GM12878 (cell line): ENCODE measurements around the gene PATE4. TPM values are rescaled to one million over a fixed set of nuclear protein-coding genes. Genes with fewer than 3 reads are reported as not detected.

Experiments
- ATAC-seq: fragments of 200-7000 bp; cut with Tn5 transposase; 3 replicates; pipeline ENCODE4 v1.9.1; 2020; ENCODE audit warnings: mild to moderate bottlenecking, moderate library complexity
- BruUV-seq: library from RNA; stranded (reverse); fragments of 400-500 nt; replicated peaks from 2 replicates; lab custom pipeline; 2021; lab: Mats Ljungman, UMichigan
- CTCF ChIA-PET: fragments of 300-600 bp; sonication (Branson Sonifier 250); formaldehyde crosslinking; extraction: SDS; loops from one replicate; lab custom pipeline; 2021; ENCODE audit warnings: inconsistent platforms; lab: Yijun Ruan, JAX
- POLR2A ChIA-PET: fragments of 350-600 bp; formaldehyde crosslinking; extraction: SDS; loops from one replicate; lab custom pipeline; 2021; ENCODE audit warnings: inconsistent platforms; lab: Charles Lee
- RAD21 ChIA-PET: fragments of 300-600 bp; sonication (Branson Sonifier 250); formaldehyde crosslinking; loops from one replicate; lab custom pipeline; 2023; ENCODE audit warnings: antibody characterized with exemption; ENCODE audit not compliant: unreplicated experiment; lab: Charles Lee
- SMC1A ChIA-PET: fragments of 300-600 bp; sonication (Branson Sonifier 250); formaldehyde crosslinking; loops from one replicate; lab custom pipeline; 2023; ENCODE audit not compliant: unreplicated experiment, uncharacterized antibody; lab: Charles Lee
- DNase-seq: peaks from one replicate; pipeline ENCODE4 v3.0.0-alpha.2; 2011; ENCODE audit warnings: low read depth, low spot score
- FAIRE-seq: peaks from 3 replicates; lab custom pipeline; 2011; peaks lifted over from hg19 to GRCh38; lab: Jason Lieb, UNC
- H2AFZ ChIP-seq: 2 replicates; pipeline ENCODE4 v1.6.0; 2011; ENCODE audit warnings: low read depth, low read length, control low read depth; ENCODE audit not compliant: control insufficient read depth
- H3K27ac ChIP-seq: 2 replicates; pipeline ENCODE4 v1.5.1; 2011; ENCODE audit warnings: control low read depth; ENCODE audit not compliant: control insufficient read depth, insufficient read depth
- H3K27me3 ChIP-seq, 2 experiments: replicated peaks in 1 of 2; 2 replicates each; pipeline versions ENCODE4 v1.6.0 to v1.6.1; 2011; ENCODE audit warnings: low read length in 1 of 2; ENCODE audit not compliant: control insufficient read depth in 2 of 2, insufficient read depth in 2 of 2
- H3K36me3 ChIP-seq, 2 experiments: 2 replicates each; pipeline ENCODE4 v1.5.1; 2011; ENCODE audit warnings: low read length in 1 of 2; ENCODE audit not compliant: control insufficient read depth in 2 of 2, insufficient read depth in 2 of 2
- H3K4me1 ChIP-seq: 2 replicates; pipeline ENCODE4 v1.6.1; 2011; ENCODE audit warnings: mild to moderate bottlenecking, low read length, moderate library complexity, mixed read lengths; ENCODE audit not compliant: control insufficient read depth, insufficient read depth
- H3K4me2 ChIP-seq: 2 replicates; pipeline ENCODE4 v1.6.0; 2011; ENCODE audit warnings: control low read depth; ENCODE audit not compliant: control insufficient read depth, insufficient read depth
- H3K4me3 ChIP-seq: fragments of 200-600 bp; sonication (generic); 2 replicates; pipeline ENCODE4 v1.5.1; 2016
- H3K79me2 ChIP-seq: 2 replicates; pipeline ENCODE4 v1.6.0; 2011; ENCODE audit warnings: low read length; ENCODE audit not compliant: control insufficient read depth, insufficient read depth
- H3K9ac ChIP-seq: 2 replicates; pipeline ENCODE4 v1.8.0; 2011; ENCODE audit warnings: low read length, control low read depth, mixed read lengths; ENCODE audit not compliant: control insufficient read depth, insufficient read depth
- H3K9me3 ChIP-seq: replicated peaks from 3 replicates; pipeline ENCODE4 v1.5.1; 2011; ENCODE audit warnings: mild to moderate bottlenecking, low read length; ENCODE audit not compliant: control insufficient read depth, insufficient read depth
- H4K20me1 ChIP-seq: 2 replicates; pipeline ENCODE4 v1.6.0; 2011; ENCODE audit not compliant: control insufficient read depth, insufficient read depth
- CREM ChIP-seq: IDR thresholded peaks from 2 replicates; pipeline ENCODE4 v1.6.1; 2014; ENCODE audit warnings: antibody characterized with exemption, low read depth
- IKZF1 ChIP-seq: fragments of 450-650 bp; conservative IDR thresholded peaks from 2 replicates; pipeline ENCODE4 v1.6.1; 2017; ENCODE audit warnings: antibody characterized with exemption, mild to moderate bottlenecking
- IRF5 ChIP-seq: fragments of 450-650 bp; IDR thresholded peaks from 2 replicates; pipeline ENCODE4 v1.6.1; 2017; ENCODE audit warnings: borderline replicate concordance
- KLF5 ChIP-seq: fragments of 450-650 bp; IDR thresholded peaks from 2 replicates; pipeline ENCODE4 v1.6.1; 2014; ENCODE audit warnings: mild to moderate bottlenecking; ENCODE audit not compliant: partially characterized antibody
- NFXL1 ChIP-seq: fragments of 450-650 bp; IDR thresholded peaks from 2 replicates; pipeline ENCODE4 v1.6.1; 2017; ENCODE audit warnings: antibody characterized with exemption, mild to moderate bottlenecking, borderline replicate concordance
- PML ChIP-seq: IDR thresholded peaks from 2 replicates; pipeline ENCODE4 v1.6.1; 2012; ENCODE audit warnings: low read length, inconsistent platforms
- POLR2A ChIP-seq: IDR thresholded peaks from 2 replicates; pipeline ENCODE4 v1.6.1; 2011; ENCODE audit warnings: low read depth, mild to moderate bottlenecking, low read length
- RELA ChIP-seq: fragments of 450-650 bp; IDR thresholded peaks from 2 replicates; pipeline ENCODE4 v1.8.0; 2014; ENCODE audit warnings: borderline replicate concordance; ENCODE audit not compliant: partially characterized antibody
- SPI1 ChIP-seq: IDR thresholded peaks from 2 replicates; pipeline ENCODE4 v1.6.1; 2011; ENCODE audit warnings: low read depth, mild to moderate bottlenecking, low read length, moderate library complexity, borderline replicate concordance; ENCODE audit not compliant: insufficient read depth
- WGBS: methylation state at CpG from one replicate; pipeline ENCODE4 v1.1.6; 2016; ENCODE audit warnings: low lambda C conversion rate; ENCODE audit not compliant: insufficient replicate concordance, insufficient coverage; ENCODE audit errors: missing lambda C conversion rate; 5-methylcytosine and 5-hydroxymethylcytosine counted together
- in situ Hi-C: fragments of 300-500 bp; cut with MboI; formaldehyde crosslinking; loops from 9 replicates; pipeline ENCODE4 v1.14.3; 2018; ENCODE audit warnings: mixed read lengths
- intact Hi-C: fragments of 100-400 bp; cut with micrococcal nuclease; formaldehyde crosslinking; loops from one replicate; pipeline ENCODE4 v1.14.2; 2022; ENCODE audit not compliant: unreplicated experiment
- polyA plus RNA-seq, 11 experiments: library from polyadenylated mRNA; depleted of rRNA in 4 of 11; unstranded in 6 of 11; stranded (reverse) in 5 of 11; fragments of >200 nt; fragmentation: Nextera tagmentation in 4 of 11; fragmentation: Illumina TruSeq in 1 of 11; extraction: Ambion mirVana in 4 of 11; extraction: Trizol in 1 of 11; gene quantifications; 1 replicate in 1 of 11; 2 replicates in 10 of 11; pipeline versions ENCODE4 v1.2.1 to v1.2.3, GENCODE V29; 2011 to 2016; ENCODE audit warnings: inconsistent platforms in 2 of 11, missing spikeins in 2 of 11, low read depth in 1 of 11
- total RNA-seq, 4 experiments: library from RNA; depleted of rRNA in 3 of 4; stranded (reverse); fragments of >200 nt in 3 of 4; fragmentation: Illumina TruSeq in 1 of 4; extraction: Trizol in 1 of 4; gene quantifications; 2 replicates each; pipeline versions ENCODE4 v1.2.1 to v1.2.3, GENCODE V29; 2013 to 2021
- TF ChIP-seq, protein P1 (sequence below): fragments of 450-650 bp; formaldehyde crosslinking; IDR thresholded peaks from 2 replicates; pipeline ENCODE4 v1.4.0; 2022; ENCODE audit warnings: mild to moderate bottlenecking, moderate library complexity
- TF ChIP-seq, protein P2 (sequence below): IDR thresholded peaks from 2 replicates; pipeline ENCODE4 v1.6.1; 2012; ENCODE audit warnings: improper control_type of control experiment, low read depth, low read length; ENCODE audit not compliant: insufficient replicate concordance

Gene PATE4
- total and polyA plus RNA-seq, 10 of the 15 experiments (the other 5 are each of a cell fraction or from before 2014, with no cell fraction given): 0.17 TPM; not detected in 9

DNA sequence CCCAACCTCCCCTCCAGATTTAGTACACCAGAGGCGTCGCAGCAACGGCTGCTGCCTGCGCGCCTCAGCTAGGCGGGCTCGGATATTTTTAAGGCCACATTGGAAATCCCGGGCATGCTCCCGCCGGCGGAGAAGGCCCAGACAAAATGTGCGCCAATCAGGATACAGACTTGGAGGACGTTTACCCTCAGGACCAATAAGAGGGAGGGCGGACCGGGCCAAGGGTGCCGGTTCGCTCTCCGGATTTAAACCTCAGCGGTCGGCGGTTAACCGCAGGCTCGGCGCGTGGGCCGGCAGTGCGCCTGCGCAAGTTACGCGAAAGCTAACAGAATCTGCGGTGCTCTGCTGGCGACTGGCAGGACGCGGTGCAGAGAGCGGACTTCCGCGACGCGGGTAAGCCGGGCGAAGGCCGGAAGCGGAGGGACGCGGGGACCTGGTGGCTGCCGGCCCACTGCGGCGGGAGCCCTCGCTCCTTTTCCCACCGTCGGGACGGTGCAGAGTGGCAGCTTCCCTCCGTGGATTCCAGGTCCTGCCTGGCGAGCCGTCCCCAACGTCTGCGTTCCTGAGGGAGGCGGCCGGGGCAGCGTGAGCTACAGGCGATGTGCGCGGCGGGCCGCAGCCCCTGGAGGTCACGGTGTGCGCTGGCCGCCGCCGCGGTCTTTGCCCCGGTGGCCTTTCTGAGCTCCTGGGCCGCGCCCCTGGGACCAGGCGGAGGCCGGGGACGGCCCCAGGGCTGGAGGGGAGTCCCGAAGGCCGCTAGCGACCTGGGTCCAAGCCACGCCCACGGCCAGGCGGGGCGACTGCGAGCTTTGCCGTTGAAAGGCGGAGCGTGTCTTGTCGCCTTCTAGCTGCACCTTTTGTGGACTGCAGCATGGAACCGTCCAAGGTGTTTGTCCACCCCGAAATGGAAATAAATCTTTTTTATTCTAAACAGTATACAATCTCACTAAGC, 54.5 kb downstream of the PATE4 start, which contains the start of gene HYLS1:
Gene HYLS1 (plus strand): TSS at position 296 of the 952 bp plus-strand sequence. CDS start 11,701 bp downstream, outside the sequence.
- ATAC-seq: peak; percentile 92
- peak; percentile 86 for DNase-seq
- H3K27me3 ChIP-seq: no peaks in the 10 kb centered on the region
- RAD21 ChIA-PET: interaction anchor here (0.9 to 1.8 kb wide), 9 partner anchors 9 to 777 kb away, joined by 3 to 8 read pairs (median 4); partner anchors contain the start of genes CHEK1, EI24 and PUS3
- FAIRE-seq: peak; percentile 92
- no peaks in the 10 kb centered on the region for H3K4me1 ChIP-seq
- peak within 1 kb of the TSS; percentile 90 for H3K27ac ChIP-seq
- H3K9ac ChIP-seq: peak within 1 kb of the TSS; percentile 85
- H3K36me3 ChIP-seq: no peaks in the 10 kb centered on the region
- WGBS: under 1% methylated on average over 88 of the region's 91 CpGs
- peak within 1 kb of the TSS; percentile 81 for H3K4me3 ChIP-seq
- POLR2A ChIA-PET: interaction anchor here (0.5 to 3.0 kb wide), 11 partner anchors 9 to 445 kb away, joined by 3 to 20 read pairs (median 3); partner anchors contain the start of genes CHEK1, PUS3 and STT3A
- peak within 1 kb of the TSS; percentile 72 for H3K4me2 ChIP-seq
- SMC1A ChIA-PET: interaction anchor here (0.7 to 2.0 kb wide), 11 partner anchors 9 to 374 kb away, joined by 3 to 9 read pairs (median 3); partner anchors contain the start of genes CHEK1, FAM118B, PUS3 and RPUSD4
- H3K79me2 ChIP-seq: peaks cover 29% of the 10 kb centered on the region
- no peaks in the 10 kb centered on the region for H3K9me3 ChIP-seq
- CTCF ChIA-PET: interaction anchor here (0.5 to 2.0 kb wide), 18 partner anchors 9 to 435 kb away, joined by 3 to 10 read pairs (median 4); partner anchors contain the start of genes CHEK1, PATE1 and PUS3
- peak within 1 kb of the TSS; percentile 94 for H2AFZ ChIP-seq
- in situ Hi-C loops (loop anchor here (25.0 kb wide), 1 partner anchor 925 kb away; the partner anchor contains the start of gene CCDC15), intact Hi-C loops (loop anchor here (5.0 kb wide), 1 partner anchor 295 kb away; the partner anchor contains the start of gene STT3A)
- no TSS peak for BruUV-seq
- H4K20me1 ChIP-seq: no peaks in the 10 kb centered on the region
- TF ChIP-seq IKZF1: peak; percentile 94
- peak; percentile 20 for TF ChIP-seq RELA
- TF ChIP-seq SPI1: no peak
- TF ChIP-seq, protein P1, sequence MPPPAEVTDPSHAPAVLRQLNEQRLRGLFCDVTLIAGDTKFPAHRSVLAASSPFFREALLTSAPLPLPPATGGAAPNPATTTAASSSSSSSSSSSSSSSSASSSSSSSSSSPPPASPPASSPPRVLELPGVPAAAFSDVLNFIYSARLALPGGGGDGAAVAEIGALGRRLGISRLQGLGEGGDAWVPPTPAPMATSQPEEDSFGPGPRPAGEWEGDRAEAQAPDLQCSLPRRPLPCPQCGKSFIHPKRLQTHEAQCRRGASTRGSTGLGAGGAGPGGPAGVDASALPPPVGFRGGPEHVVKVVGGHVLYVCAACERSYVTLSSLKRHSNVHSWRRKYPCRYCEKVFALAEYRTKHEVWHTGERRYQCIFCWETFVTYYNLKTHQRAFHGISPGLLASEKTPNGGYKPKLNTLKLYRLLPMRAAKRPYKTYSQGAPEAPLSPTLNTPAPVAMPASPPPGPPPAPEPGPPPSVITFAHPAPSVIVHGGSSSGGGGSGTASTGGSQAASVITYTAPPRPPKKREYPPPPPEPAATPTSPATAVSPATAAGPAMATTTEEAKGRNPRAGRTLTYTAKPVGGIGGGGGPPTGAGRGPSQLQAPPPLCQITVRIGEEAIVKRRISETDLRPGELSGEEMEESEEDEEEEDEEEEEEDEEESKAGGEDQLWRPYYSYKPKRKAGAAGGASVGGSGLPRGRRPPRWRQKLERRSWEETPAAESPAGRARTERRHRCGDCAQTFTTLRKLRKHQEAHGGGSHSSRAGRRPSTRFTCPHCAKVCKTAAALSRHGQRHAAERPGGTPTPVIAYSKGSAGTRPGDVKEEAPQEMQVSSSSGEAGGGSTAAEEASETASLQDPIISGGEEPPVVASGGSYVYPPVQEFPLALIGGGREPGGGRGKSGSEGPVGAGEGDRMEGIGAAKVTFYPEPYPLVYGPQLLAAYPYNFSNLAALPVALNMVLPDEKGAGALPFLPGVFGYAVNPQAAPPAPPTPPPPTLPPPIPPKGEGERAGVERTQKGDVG (CRISPR knock-in tag): peak; percentile 67; the same call in 1 of the 2 replicates
- TF ChIP-seq IRF5: peak; percentile 55; the same call in 1 of the 2 replicates
- TF ChIP-seq NFXL1: no peak
- peak; percentile 84 for TF ChIP-seq POLR2A
- peak; percentile 39; the same call in 1 of the 2 replicates for TF ChIP-seq CREM
- TF ChIP-seq PML: peak; percentile 56; the same call in 1 of the 2 replicates
- TF ChIP-seq KLF5: peak; percentile 64
- TF ChIP-seq, protein P2, sequence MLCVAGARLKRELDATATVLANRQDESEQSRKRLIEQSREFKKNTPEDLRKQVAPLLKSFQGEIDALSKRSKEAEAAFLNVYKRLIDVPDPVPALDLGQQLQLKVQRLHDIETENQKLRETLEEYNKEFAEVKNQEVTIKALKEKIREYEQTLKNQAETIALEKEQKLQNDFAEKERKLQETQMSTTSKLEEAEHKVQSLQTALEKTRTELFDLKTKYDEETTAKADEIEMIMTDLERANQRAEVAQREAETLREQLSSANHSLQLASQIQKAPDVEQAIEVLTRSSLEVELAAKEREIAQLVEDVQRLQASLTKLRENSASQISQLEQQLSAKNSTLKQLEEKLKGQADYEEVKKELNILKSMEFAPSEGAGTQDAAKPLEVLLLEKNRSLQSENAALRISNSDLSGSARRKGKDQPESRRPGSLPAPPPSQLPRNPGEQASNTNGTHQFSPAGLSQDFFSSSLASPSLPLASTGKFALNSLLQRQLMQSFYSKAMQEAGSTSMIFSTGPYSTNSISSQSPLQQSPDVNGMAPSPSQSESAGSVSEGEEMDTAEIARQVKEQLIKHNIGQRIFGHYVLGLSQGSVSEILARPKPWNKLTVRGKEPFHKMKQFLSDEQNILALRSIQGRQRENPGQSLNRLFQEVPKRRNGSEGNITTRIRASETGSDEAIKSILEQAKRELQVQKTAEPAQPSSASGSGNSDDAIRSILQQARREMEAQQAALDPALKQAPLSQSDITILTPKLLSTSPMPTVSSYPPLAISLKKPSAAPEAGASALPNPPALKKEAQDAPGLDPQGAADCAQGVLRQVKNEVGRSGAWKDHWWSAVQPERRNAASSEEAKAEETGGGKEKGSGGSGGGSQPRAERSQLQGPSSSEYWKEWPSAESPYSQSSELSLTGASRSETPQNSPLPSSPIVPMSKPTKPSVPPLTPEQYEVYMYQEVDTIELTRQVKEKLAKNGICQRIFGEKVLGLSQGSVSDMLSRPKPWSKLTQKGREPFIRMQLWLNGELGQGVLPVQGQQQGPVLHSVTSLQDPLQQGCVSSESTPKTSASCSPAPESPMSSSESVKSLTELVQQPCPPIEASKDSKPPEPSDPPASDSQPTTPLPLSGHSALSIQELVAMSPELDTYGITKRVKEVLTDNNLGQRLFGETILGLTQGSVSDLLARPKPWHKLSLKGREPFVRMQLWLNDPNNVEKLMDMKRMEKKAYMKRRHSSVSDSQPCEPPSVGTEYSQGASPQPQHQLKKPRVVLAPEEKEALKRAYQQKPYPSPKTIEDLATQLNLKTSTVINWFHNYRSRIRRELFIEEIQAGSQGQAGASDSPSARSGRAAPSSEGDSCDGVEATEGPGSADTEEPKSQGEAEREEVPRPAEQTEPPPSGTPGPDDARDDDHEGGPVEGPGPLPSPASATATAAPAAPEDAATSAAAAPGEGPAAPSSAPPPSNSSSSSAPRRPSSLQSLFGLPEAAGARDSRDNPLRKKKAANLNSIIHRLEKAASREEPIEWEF: no peak
